NB4 (cell line): ENCODE results near the gene LAMTOR4.
"Not testable (repeated sequence)": the region's sequence is repeated elsewhere in the genome, so short reads cannot be mapped to it uniquely, and the experiment has no call there.

Experiments
- TF ChIP-seq, protein P1 (sequence below): IDR thresholded peaks from one replicate; pipeline ENCODE4 v1.5.1; 2012; ENCODE audit warnings: low read depth, low read length
- TF ChIP-seq, protein P2 (sequence below): IDR thresholded peaks from 2 replicates; pipeline ENCODE4 v1.6.1; 2011; ENCODE audit warnings: low read depth, low read length

DNA sequence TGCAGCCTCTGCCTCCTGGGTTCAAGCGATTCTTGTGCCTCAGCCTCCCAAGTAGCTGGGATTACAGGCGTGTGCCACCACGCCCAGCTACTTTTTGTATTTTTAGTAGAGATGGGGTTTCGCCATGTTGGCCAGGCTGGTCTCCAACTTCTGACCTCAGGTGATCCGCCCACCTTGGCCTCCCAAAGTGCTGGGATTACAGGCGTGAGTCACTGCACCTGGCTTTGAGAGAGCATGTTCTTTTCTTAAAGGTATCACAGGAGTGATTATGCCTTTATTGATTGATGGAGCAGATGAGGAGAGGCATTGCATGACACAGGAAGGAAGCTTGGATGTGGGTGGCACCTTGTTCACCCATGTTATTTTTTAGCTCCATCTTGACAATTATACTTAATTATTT is 34.4 kb downstream of the LAMTOR4 start:
- TF ChIP-seq, protein P1, sequence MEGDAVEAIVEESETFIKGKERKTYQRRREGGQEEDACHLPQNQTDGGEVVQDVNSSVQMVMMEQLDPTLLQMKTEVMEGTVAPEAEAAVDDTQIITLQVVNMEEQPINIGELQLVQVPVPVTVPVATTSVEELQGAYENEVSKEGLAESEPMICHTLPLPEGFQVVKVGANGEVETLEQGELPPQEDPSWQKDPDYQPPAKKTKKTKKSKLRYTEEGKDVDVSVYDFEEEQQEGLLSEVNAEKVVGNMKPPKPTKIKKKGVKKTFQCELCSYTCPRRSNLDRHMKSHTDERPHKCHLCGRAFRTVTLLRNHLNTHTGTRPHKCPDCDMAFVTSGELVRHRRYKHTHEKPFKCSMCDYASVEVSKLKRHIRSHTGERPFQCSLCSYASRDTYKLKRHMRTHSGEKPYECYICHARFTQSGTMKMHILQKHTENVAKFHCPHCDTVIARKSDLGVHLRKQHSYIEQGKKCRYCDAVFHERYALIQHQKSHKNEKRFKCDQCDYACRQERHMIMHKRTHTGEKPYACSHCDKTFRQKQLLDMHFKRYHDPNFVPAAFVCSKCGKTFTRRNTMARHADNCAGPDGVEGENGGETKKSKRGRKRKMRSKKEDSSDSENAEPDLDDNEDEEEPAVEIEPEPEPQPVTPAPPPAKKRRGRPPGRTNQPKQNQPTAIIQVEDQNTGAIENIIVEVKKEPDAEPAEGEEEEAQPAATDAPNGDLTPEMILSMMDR, result not testable (repeated sequence)
- TF ChIP-seq, protein P2, sequence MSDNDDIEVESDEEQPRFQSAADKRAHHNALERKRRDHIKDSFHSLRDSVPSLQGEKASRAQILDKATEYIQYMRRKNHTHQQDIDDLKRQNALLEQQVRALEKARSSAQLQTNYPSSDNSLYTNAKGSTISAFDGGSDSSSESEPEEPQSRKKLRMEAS, result not testable (repeated sequence)
